IPS DF 19.7 (cell line): ENCODE measurements around the gene WIPF2.
"Not testable (repeated sequence)": the region's sequence is repeated elsewhere in the genome, so short reads cannot be mapped to it uniquely, and the experiment has no call there.

Source experiments
- DNase-seq: peaks from one replicate; pipeline ENCODE4 v3.0.0-alpha.2; 2013; ENCODE audit warnings: low read depth, low spot score

The WIPF2 gene

DNA sequence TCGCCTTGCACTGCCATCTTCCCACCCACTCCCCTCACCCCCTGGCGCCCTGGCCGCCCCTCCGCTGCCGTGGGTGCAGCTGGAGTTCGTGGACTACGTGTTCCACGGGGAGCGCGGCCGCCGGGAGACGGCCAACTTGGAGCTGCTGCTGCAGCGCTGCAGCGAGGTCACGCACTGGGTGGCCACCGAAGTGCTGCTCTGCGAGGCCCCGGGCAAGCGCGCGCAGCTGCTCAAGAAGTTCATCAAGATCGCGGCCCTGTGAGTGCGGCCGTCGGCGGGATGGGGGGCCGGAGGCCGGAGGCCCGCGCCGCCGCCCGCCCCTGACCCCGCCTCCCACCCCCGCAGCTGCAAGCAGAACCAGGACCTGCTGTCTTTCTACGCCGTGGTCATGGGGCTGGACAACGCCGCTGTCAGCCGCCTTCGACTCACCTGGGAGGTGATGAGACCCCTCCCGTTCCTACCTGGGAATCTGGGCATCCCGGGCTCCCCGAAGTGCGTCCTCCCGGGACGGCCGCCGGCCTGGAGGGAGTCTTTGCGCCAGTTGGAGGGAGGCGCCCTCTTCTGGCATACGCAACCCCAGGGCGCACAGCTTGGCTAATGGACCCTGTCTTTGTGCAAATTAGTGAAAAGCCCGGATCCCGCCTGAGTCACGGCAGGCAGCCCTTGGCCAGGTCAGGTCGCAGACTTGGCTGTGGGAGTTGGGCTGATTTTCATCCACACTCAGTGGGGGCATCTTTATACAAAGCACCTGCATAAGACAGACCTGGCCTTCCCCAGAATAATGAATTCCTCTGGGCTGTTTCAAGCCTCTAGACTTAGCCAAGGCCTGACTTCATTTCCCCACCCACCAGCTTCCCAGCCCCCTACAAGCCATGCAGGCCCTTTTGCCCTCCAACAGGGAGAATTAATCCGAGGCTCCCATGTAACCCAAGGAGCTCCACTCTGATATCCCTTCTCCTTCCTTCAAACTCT, 27.6 kb upstream of the WIPF2 start:
- DNase-seq: peak; percentile 48

DNA sequence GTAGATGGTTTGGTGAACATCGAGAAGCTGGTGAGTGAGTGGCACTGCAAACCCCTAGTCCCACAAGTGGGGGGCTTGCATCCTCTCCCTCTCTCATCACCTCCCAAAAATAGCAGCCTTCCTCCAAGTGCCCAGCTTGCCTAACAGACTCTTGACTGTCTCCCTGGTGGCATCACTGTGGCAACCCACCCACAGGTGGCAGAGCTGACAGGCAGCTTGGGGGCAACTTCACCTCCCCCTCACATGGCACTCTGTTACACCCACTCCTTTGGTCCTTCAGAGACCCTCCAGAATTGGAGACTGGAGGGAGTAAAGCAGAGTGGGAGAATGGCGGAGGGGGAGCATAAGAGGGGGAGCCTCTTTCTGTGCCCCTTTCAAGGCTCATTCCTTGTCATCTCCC, 26.1 kb upstream of the WIPF2 start:
- DNase-seq: no peak

DNA sequence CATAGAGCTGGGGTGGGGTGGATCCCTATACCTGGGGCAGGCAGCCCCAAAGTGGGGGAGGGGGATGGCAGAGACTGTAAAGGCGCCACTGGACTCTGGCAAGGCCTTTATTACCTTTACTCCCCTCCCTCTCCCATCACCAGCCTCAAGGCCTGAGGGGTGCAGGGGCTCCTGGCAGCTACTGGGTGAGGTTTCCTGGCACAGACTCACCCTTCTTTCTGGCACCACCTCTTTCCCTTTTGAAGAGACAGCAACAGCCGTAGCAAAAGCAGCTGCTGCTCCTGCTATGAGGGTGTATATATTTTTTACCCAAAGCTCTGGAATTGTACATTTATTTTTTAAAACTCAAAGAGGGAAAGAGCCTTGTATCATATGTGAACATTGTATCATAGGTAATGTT, 24.3 kb upstream of the WIPF2 start:
- no peak for DNase-seq

DNA sequence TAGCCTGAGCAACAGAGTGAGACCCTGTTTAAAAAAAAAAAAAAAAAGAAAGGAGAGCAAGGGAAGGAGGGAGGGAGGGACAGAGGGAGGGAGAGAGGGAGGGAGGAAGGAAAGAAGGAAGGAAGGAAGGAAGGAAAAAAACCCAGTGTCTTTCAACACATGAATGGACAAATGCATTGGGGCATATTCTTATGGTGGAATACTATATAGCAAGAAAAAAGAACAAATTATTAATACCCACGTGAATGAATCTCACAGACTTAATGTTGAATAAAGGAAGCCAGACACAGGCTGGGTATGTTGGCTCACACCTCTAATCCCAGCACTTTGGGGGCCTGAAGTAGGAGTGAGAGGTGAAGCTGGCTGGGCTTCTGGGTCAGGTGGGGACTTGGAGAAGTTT, 21.6 kb upstream of the WIPF2 start:
- no peak for DNase-seq

DNA sequence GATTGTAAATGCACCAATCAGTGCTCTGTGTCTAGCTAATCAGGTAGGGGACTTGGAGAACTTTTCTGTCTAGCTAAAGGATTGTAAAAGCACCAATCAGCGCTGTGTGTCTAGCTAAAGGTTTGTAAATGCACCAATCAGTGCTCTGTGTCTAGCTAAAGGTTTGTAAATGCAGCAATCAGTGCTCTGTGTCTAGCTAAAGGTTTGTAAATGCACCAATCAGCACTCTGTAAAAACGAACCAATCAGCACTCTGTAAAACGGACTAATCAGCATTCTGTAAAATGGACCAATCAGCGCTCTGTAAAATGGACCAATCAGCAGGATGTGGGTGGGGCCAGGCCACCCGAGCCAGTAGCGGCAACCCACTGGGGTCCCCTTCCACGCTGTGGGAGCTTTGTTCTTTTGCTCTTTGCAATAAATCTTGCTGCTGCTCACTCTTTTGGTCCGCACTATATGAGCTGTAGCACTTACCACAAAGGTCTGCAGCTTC, 21.1 kb upstream of the WIPF2 start:
- DNase-seq: not testable (repeated sequence)

DNA sequence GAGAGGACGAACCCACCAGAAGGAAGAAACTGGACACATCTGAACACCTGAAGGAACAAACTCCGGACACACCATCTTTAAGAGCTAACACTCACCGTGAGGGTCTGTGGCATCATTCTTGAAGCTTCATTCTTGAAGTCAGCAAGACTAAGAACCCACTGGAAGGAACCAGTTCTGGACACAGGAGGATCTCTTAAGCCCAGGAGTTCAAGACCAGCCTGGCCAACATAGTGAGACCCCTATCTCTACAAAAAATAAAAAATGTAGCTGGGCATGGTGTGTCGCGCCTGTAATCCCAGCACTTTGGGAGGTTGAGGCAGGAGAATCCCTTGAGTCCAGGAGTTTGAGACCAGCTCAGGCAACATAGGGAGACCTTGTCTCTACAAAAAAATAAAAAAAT, 20.5 kb upstream of the WIPF2 start:
- no peak for DNase-seq

DNA sequence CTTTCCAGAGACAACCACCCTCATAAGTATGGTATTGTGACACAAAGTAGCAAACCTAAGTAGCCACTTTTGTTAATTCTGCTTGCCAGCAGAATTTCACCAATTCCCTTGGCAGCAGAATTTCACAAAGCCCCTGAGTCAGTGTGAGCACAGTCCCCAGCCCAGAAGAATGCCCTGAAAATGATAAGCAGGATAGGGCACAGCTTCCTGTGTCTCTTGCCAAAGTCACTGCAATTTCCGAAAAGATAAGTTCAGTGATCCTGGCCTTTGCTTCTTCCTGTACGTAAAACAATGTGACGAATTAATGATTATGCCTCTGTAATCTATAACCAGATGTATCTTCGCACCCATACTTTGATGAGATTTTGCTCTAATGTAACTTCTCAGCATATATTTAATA, 16.0 kb upstream of the WIPF2 start:
- DNase-seq: no peak

DNA sequence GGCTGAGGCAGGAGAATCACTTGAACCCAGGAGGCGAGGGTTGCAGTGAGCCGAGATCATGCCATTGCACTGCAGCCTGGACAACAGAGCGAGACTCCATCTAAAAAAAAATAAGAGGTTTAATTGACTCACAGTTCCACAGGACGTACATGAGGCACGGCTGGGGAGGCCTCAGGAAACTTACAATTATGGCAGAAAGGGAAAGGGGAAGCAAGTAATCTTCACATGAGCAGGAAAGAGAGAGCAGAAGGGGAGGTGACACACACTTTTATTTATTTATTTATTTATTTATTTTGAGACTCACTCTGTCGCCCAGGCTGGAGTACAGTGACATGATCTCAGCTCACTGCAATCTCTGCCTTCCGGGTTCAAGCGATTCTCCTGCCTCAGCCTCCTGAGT, 12.9 kb upstream of the WIPF2 start:
- DNase-seq: not testable (repeated sequence)

DNA sequence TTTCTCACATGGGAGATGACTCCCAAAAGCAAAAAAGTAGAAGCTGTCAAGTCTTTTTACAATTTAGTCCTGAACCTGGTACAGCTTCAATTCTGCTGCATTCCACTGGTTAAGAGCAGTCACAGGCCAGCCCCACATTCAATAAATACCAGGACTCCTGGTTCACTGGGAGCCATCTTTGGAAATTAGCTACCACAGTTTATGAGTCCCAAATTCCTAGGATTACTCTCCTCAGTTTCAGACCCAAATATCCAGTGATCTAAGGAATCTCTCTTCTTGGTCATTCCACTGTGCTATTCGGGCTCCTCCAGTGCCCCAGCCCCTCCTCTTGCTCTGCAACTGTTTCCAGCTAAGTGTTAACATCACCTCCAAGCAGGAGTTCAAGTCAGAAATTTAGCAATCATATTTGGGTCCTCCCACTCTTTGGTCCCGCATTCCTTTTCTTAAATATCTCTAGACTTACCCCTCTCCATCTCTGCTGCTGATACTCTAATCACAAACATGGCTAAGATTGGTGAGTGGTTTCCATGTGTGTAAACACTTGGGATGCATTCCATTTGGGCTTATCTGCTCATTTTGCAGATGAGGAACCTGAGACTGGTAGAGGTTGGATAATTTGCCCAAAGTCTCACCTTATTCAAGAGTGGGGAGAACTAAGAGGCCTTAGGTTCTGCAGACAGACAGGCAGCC, 9.6 kb upstream of the WIPF2 start:
- no peak for DNase-seq

DNA sequence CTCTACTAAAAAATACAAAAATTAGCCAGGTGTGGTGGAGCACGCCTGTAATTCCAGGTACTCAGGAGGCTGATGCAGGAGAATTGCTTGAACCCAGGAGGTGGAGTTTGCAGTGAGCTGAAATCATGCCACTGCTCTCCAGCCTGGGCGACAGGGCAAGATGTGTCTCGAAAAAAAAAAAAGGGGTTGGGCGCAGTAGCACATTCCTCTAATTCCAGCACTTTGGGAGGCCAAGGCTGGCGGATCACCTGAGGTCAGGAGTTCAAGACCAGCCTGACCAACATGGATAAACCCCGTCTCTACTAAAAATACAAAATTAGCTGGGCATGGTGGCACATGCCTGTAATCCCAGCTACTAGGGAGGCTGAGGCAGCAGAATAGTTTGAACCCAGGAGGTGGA, 5.2 kb upstream of the WIPF2 start:
- DNase-seq: not testable (repeated sequence)

DNA sequence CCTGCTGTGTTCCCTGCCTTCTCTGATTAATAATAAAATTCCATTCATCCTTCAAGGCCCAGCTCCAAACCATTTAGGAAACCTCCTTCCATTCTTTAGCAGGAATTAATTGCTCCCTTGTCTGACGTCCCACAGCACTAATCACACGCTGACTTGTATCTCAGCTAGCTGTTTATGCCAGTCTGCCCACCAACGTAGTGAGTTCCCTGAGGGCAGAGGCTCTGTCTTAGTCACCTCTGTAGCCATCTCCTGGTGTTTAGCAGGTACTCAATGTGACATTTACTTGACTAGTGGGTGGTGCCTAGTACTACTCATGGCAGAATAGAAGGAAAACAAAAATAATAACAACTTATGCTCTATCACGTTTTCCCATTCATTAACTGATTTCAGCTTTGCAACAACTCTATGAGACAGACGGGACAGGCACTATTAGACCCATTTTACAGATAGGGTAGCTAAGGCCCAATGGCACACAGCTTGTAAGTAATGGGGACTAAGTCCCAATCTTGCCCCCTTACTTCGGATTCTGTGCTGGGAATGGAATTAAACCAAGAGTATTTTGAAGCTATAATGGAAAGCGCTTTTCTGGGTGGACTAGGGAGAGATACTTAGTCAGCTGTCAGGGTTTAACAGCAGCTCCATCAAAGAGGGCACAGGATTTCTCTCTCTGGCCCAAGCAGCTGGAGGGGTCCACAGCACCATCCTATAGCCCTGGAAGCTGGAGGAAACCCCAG, 931 bp upstream of the WIPF2 start:
- DNase-seq: no peak

DNA sequence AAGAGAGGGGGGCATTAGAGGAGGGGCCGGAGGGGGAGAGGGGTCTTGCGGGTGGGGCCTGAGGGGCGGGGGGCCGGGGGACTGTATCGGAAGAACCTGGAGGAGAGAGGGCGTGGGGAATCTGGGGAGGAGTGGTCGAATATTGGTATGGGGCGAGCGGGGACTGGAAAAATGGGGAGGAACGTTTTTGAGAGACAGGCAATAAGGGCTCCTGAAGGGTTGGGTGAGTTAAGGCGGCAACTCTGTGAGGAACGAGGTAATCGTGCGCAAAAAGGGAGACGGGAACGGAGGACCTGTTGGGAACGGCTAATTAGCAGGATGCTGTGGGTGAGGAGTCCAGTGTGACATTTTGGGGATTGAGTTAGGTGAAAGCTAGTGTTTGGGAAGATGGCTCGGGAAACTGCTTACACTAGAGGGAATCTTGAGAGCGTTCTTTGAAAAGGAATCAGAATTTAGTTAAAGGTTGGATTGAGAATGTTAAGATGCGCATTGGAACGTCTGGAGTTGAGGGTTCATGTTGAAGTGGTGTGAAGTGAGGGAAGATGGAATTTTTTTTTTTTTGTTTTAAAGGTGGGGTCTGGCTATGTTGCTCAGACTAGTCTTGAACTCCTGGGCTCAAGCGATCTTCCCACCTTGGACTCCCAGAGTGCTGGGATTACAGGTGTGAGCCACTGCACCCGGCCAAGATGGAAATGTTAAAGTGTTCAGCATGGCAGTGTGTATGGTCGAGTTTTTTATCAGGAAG, 662 bp downstream of the WIPF2 start:
- peak; percentile 47 for DNase-seq

DNA sequence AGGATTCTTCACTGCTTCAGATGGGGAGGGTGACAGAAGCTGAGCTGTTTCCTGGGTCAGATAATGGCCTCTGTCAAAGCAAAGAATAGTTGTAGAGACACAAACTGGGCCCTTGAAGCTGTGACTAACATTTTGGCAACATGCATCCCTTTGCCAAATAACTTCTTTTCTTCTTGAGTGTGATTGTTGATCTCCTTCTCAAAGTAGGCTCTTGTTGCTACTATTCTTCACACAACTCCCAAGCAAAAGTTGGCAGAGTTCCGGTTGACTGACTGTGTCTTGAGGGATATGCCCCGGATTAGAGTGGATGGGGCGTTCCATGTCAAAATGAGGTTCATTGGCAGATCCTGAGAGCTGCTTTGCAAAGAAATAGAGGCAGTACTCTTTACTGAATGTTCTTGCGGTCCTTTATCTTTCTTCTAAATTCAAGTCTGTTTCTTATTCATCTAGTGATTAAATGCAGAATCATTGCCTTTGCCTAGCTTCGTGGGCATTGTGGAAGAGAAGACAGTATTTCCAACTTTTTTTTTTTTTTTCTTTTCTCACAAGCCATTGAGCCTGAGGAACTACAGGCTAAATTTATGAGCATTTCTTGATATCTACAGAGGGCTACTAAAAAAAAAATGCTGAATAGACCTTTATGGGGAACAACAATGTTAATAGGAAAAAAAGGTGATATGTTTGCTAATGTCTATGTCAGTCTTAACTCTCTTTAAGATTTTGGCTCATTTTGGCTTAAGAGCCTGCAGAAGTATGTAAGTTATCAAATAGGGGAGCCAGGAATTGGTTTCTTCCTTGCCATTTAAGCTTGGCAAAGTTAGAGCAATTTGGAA, 5.8 kb downstream of the WIPF2 start:
- no peak for DNase-seq

DNA sequence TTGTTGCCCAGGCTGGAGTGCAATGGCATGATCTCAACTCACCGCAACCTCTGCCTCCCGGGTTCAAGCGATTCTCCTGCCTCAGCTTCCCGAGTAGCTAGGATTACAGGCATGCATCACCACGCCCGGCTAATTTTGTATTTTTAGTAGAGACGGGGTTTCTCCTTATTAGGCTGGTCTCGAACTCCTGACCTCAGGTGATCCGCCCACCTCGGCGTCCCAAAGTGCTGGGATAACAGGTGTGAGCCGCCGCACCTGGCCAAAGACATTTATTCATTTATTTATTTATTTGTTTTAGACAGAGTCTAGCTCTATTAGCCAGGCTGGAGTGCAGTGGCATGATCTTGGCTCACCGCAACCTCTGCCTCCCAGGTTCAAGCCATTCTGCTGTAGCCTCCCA, 10.0 kb downstream of the WIPF2 start:
- not testable (repeated sequence) for DNase-seq

DNA sequence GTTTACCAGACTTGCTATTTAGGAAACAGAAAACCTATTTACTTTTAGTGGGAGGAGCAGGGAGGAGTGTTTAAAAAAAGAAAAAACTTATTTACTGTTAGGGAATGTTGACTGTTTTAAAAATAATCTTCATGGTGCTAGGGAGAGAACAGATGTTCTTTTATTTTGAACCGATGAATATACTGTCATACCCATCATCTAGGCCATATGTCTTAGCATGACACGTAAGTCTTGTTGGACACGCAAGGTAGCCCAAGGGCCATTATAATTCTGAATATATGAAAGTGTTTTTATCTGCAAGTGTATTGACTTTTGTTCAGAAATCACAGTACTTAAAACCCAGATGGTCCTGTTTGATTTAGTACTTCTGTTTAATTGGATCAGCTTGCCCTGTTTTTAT, 11.6 kb downstream of the WIPF2 start:
- DNase-seq: no peak

DNA sequence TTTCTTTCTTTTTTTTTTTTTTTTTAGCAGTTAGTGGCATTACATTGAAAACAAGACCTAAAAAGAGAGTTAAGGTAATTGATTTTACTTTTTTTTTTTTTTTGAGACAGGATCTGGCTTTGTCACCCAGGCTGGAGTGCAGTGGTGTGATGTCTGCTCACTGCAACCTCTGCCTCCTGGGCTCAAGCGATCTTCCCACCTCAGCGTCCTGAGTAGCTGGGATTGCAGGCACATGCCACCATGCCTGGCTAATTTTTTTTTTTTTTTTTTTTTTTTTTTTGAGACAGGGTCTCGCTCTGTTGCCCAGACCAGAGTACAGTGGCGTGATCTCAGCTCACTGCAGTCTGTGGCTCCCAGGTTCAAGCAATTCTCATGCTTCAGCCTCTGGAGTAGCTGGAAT, 12.8 kb downstream of the WIPF2 start:
- not testable (repeated sequence) for DNase-seq

DNA sequence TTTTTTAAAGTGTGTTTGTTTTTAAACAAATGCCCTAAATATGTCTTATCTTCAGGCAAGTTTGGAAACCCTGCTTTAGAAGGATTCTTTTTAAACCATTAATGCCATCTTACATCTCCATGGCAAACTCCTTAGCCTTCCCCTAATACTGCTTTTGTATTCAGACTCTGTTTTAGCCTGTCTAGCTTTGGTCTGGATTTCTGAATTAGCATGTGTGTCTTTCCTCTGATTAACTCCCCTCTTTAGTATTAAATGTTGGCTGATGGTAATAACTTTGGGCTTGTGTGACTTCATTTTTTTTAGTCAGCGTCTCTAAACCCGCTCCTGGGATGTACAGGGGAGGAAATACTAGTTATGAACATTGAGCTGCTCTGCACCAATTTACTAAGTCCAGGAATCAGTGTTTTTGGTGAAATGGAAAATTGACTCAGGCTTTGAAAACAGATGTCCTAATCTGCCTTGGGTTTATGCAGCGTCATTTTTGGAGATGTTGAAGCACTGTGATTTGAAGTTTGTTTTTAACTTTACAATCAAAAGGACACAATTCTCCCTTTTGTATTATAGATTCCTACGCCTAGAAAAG, 22.2 kb downstream of the WIPF2 start:
- DNase-seq: no peak

DNA sequence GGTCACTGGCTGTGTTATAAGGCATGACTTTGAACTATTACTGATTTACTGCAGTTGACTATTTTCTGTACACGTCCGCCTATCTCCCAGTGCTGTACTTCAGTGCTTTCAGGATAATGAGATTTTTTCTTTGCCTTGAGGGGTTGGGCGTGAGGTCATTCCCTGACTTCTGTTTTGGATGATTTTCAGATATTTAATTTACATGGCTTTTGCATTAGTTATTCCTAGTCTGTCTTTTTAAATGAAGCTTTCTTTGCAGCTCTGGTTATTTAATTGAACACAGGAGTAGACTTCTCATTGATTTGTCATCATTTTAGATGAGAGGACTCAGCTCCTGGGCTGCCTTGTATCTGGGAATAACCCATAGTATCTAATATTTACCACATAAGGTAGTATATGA, 23.7 kb downstream of the WIPF2 start:
- DNase-seq: no peak

DNA sequence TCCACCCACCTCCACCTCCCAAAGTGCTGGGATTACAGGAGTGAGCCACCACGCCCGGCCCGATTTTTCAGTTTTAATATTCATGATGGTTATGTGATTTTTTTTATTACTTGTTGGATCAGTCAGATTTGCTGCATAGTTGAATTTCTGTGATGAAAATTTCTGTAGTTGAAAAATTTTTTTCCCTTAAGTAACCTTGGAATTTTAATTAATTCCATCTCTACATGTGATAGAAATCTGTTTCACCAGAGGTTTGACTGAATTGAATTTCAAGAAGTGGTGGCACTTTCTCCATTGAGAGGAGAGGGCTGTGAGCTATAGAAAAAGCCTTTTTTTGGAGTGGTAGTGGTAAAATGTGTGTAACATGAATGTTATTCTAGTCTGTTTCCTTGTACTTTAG, 24.7 kb downstream of the WIPF2 start:
- no peak for DNase-seq

DNA sequence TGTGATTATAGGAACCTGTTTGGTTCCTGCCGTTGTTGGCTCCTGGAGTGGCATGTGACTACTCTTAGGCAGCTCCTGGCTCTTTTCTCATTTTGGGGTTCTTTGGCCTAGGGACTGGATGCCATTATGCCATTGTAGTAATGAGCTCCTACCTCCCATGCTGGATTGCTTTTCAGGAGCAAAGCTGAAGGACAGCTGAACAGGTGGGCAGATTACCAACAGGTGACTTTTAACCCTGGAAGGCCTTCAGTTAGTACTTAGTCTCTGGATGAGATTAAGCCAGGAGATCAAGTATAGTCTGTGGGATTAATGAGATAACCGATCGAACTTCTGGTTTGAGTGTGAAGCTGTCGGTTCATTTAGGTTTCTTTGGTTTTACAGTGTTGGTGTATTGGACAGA, 25.2 kb downstream of the WIPF2 start:
- DNase-seq: no peak
